ENCODE results near the gene SLC1A7.

- TF ChIP-seq POLR2A (IDR thresholded peaks at IDR 0.05; ENCODE audit: low read depth, low read length) (no peak), POLR2AphosphoS5 (IDR thresholded peaks at IDR 0.05; ENCODE audit: low read depth, low read length) (no peak), TAF1 (IDR thresholded peaks at IDR 0.05; ENCODE audit: borderline replicate concordance, low read depth, low read length) (no peak)
These were observed 17.3 kb downstream of the SLC1A7 start for GRCh38 chr1:53125122-53125521.
